Kidney capillary endothelial cell (primary cell): ENCODE data around the gene H2AZ2.
A peak's percentile ranks its signal among the peaks of the same experiment; 100 is the strongest.
"Not testable (repeated sequence)": the region's sequence is repeated elsewhere in the genome, so short reads cannot be mapped to it uniquely, and the experiment has no call there.

Source experiments
- DNase-seq: peaks from one replicate; pipeline ENCODE4 v3.0.0-alpha.2; 2018; ENCODE audit warnings: low spot score

H2AZ2 gene

GRCh38 chr7:44814919-44815318 lies 33.0 kb downstream of the H2AZ2 start:
- no peak for DNase-seq

- DNase-seq: no peak
These were observed 36.3 kb downstream of the H2AZ2 start for GRCh38 chr7:44811571-44811970.

GRCh38 chr7:44811093-44811492 lies 36.8 kb downstream of the H2AZ2 start:
- no peak for DNase-seq

- no peak for DNase-seq
These were observed 38.9 kb downstream of the H2AZ2 start for GRCh38 chr7:44808914-44809393.

- DNase-seq: no peak
These were observed 41.9 kb downstream of the H2AZ2 start for GRCh38 chr7:44805950-44806349.

GRCh38 chr7:44803828-44804519 lies 43.9 kb downstream of the H2AZ2 start:
- DNase-seq: not testable (repeated sequence)

GRCh38 chr7:44802418-44803025 lies 45.4 kb downstream of the H2AZ2 start:
- DNase-seq: no peak

GRCh38 chr7:44801890-44802289 lies 46.0 kb downstream of the H2AZ2 start:
- DNase-seq: no peak

GRCh38 chr7:44799939-44800338 lies 47.9 kb downstream of the H2AZ2 start:
- DNase-seq: no peak

- DNase-seq: no peak
These were observed 49.1 kb downstream of the H2AZ2 start for GRCh38 chr7:44798649-44799305.

GRCh38 chr7:44797329-44798258 lies 50.3 kb downstream of the H2AZ2 start:
- DNase-seq: peak; percentile 88

GRCh38 chr7:44796504-44797328 lies 51.2 kb downstream of the H2AZ2 start, which contains the start of gene PPIA:
TSS of gene PPIA (plus strand) at chr7:44796681. CDS start at chr7:44796725, 44 bp downstream.
- DNase-seq: peak; percentile 97

GRCh38 chr7:44796034-44796503 lies 51.8 kb downstream of the H2AZ2 start:
- peak; percentile 43 for DNase-seq

GRCh38 chr7:44794331-44794730 lies 53.6 kb downstream of the H2AZ2 start:
- DNase-seq: no peak

GRCh38 chr7:44793919-44794318 lies 54.0 kb downstream of the H2AZ2 start:
- no peak for DNase-seq

- DNase-seq: no peak
These were observed 56.3 kb downstream of the H2AZ2 start for GRCh38 chr7:44791278-44792219.

GRCh38 chr7:44789990-44790389 lies 57.9 kb downstream of the H2AZ2 start:
- DNase-seq: no peak

- no peak for DNase-seq
These were observed 60.1 kb downstream of the H2AZ2 start for GRCh38 chr7:44787762-44788161.

- no peak for DNase-seq
These were observed 60.8 kb downstream of the H2AZ2 start for GRCh38 chr7:44787041-44787440.

GRCh38 chr7:44785218-44785617 lies 62.7 kb downstream of the H2AZ2 start:
- DNase-seq: not testable (repeated sequence)
